LNCaP clone FGC (cell line): ENCODE results near the gene PHC2.

ENCODE experiments used
- DNase-seq: peaks from one replicate; pipeline ENCODE4 v3.0.0-alpha.2; 2011; ENCODE audit warnings: low read depth
- H3K4me3 ChIP-seq: 2 replicates; pipeline ENCODE4 v1.5.1; 2011; ENCODE audit warnings: mild to moderate bottlenecking, low read depth, low read length, control low read depth
- TF ChIP-seq, protein P1 (sequence below): IDR thresholded peaks from 2 replicates; pipeline ENCODE4 v1.5.1; 2012; ENCODE audit warnings: mild to moderate bottlenecking; ENCODE audit not compliant: control insufficient read depth, insufficient read depth; ENCODE audit errors: extremely low read depth

PHC2 gene

DNA sequence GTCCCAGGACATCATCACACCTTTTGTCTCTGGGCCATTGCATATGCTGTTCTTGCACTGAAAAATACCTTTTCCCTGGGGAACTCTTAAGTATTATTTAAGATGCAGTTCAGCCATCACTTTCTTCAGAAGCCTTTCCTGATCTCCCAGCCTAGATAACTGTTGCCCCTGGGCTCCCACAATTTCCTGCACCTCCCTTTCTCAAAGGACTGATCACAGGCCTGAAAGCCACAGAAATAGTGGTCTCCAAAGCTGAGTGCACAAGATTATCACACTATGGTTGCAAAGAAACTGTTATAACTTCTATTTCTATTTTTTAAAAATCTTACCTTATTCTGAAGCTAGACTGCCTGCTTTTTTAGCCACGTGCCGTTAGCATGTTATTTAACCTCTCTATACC lies 38.8 kb upstream of the PHC2 start:
- H3K4me3 ChIP-seq, result no peak overlapping the region
- DNase-seq, result no peak
- TF ChIP-seq, protein P1, sequence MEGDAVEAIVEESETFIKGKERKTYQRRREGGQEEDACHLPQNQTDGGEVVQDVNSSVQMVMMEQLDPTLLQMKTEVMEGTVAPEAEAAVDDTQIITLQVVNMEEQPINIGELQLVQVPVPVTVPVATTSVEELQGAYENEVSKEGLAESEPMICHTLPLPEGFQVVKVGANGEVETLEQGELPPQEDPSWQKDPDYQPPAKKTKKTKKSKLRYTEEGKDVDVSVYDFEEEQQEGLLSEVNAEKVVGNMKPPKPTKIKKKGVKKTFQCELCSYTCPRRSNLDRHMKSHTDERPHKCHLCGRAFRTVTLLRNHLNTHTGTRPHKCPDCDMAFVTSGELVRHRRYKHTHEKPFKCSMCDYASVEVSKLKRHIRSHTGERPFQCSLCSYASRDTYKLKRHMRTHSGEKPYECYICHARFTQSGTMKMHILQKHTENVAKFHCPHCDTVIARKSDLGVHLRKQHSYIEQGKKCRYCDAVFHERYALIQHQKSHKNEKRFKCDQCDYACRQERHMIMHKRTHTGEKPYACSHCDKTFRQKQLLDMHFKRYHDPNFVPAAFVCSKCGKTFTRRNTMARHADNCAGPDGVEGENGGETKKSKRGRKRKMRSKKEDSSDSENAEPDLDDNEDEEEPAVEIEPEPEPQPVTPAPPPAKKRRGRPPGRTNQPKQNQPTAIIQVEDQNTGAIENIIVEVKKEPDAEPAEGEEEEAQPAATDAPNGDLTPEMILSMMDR, result no peak

DNA sequence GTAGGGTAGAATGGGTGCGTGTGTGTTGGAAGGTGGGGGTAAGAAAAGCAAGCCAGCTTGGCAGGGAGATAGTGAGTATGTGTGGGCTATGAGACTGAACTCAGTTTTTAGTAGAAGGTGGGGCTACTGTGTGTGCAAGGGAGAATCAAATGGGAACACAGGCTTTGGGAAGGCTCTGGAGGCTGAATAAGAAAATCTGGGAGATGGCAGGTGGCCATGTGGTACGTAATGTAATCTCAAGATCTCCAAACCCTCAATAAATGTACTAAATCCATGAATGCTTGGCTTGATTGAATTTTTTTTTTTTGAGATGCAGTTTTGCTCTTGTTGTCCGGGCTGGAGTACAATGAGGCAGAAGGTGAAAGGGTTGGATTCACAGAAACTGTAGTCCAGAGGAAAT lies 38.1 kb upstream of the PHC2 start:
- DNase-seq, result no peak
- TF ChIP-seq, protein P1, result no peak
- no peak overlapping the region for H3K4me3 ChIP-seq

DNA sequence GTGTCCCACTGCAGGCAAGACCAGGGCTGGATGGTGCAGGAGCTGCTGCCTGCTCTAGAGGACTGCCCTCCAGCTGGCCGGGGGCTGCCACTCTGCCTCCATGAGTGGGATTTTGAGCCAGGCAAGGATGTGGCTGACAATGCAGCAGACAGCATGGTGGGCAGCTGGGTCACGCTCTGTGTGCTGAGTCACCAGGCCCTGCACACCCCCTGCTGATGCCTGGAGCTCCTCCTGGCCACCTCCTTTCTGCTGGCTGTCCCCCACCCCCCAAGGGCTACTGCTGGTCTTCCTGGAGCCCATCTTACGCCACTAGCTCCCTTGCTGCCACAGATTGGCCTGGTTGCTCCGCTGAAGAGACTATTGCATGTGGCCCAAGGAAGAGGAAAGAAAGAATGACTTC lies 37.6 kb upstream of the PHC2 start:
- no peak for DNase-seq
- H3K4me3 ChIP-seq, result no peak overlapping the region
- TF ChIP-seq, protein P1, result no peak

DNA sequence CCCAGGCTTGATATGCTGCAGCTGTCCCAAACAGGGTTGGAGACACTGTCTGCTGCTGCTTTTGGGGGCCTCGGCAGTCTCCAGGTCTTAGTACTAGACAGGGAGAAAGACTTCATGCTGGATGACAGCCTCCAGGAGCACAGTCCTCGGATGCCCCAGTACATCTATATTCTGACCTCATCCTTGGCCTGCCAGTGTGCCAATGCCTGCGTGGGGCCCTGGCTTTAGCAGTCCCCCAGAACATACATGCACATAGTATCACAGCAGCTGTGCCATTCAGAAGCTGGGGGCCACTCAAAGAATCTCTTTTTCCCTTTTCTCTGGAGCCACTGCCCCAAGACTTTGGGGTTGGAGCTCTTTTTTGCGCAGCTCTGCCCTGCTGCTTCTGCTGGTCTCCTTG lies 37.1 kb upstream of the PHC2 start:
- no peak for DNase-seq
- TF ChIP-seq, protein P1, result no peak
- H3K4me3 ChIP-seq, result no peak overlapping the region

DNA sequence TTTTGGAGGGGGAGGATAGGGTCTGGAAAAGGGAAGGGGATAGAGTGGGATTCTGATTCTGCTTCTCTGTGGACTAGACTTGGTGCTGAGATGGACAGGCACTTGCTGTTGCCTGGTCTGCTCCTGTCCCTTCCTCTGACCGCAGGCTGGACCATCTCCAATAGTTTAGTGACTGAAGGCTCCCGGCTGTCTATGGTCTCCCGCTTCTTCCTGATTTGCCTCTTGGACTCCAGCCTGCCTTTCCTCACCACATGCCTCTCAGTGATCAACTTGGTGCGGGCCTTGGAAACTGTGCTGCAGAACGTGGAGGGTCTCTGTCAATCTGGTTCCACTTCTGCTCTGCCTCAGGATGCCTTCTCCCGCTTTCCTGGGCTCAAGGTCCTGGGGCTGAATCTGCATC lies 35.3 kb upstream of the PHC2 start:
- H3K4me3 ChIP-seq, result no peak overlapping the region
- TF ChIP-seq, protein P1, result no peak
- no peak for DNase-seq

DNA sequence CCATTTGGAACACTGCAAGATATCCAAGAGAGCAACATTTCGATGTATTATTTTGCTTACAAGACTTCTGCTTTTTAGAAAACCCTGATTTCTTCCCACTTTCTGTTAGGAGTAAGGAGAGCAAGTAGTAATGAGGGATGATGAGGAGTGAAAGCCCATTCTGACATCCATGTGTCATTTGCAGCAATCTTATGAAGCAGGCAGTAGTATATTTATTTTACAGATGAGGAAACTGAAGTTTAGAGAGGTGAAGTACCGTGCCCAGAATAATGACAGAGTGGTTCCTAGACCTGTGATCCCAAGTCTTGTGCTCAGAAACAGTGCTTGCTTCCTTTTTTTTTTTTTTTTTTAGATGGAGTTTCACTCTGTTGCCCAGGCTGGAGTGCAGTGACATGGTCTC lies 34.4 kb upstream of the PHC2 start:
- TF ChIP-seq, protein P1, result no peak
- no peak overlapping the region for H3K4me3 ChIP-seq

DNA sequence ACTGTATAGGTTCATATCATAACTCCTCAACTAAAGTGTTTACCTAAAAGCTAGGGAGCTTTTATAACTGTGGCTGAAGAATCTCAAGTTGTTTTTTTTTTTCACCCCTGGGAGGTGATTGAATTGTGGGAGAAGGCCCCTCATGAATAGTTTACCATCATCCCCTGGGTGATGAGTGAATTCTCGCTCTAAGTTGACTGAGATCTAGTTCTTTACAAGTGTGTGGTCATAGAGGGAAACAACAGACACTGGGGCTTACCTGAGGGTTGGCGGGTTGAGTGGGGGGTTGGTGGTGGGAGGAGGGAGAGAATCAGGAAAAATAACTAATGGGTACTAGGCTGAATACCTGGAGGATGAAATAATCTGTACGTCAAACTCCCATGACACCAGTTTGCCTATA lies 33.7 kb upstream of the PHC2 start:
- TF ChIP-seq, protein P1, result no peak
- no peak for DNase-seq

More for the DNA sequence above, 34.4 kb upstream of the PHC2 start:
- no peak for DNase-seq

More for the DNA sequence above, 33.7 kb upstream of the PHC2 start:
- no peak overlapping the region for H3K4me3 ChIP-seq
